Measurements from ENCODE around the gene UBE2I. TPM values are rescaled to one million over a fixed set of nuclear protein-coding genes. Genes with fewer than 3 reads are reported as not detected.

Gene UBE2I
- total and polyA plus RNA-seq, 2 of the 4 experiments (the other 2 are of a cell fraction), result 30.8 to 140 TPM

GRCh38 chr16:1262210-1262845 lies 47.1 kb upstream of the UBE2I start:
- ChIA-PET POLR2A (ENCODE audit: unreplicated experiment) (no interaction called here), CTCF (no interaction called here)
- H2BK20ac ChIP-seq (ENCODE audit: low read depth, low read length), result no peak overlapping the region
- TF ChIP-seq MXI1 (IDR thresholded peaks at IDR 0.05; ENCODE audit: borderline replicate concordance, low read depth, low read length) (no peak), CEBPB (IDR thresholded peaks at IDR 0.05; ENCODE audit: low read depth, low read length) (no peak), RCOR1 (IDR thresholded peaks at IDR 0.05; ENCODE audit: insufficient replicate concordance, low read length) (no peak), POLR2A (IDR thresholded peaks at IDR 0.05; ENCODE audit: low read depth, low read length) (no peak), BHLHE40 (IDR thresholded peaks at IDR 0.05; ENCODE audit: low read depth, low read length) (no peak), MAZ (IDR thresholded peaks at IDR 0.05; ENCODE audit: borderline replicate concordance, low read depth, low read length) (no peak), CTCF (conservative IDR thresholded peaks at IDR 0.05; ENCODE audit: low read depth, low read length) (no peak), NFE2L2 (IDR thresholded peaks at IDR 0.05; ENCODE audit: low read depth, low read length) (no peak), ELK1 (IDR thresholded peaks at IDR 0.05; ENCODE audit: borderline replicate concordance, low read depth, low read length) (no peak), RFX5 (IDR thresholded peaks at IDR 0.05; ENCODE audit: low read depth, low read length) (no peak), CHD1 (IDR thresholded peaks at IDR 0.05; ENCODE audit: low read depth, low read length) (no peak), FOS (IDR thresholded peaks at IDR 0.05; ENCODE audit: low read depth, low read length) (no peak), MAFK (IDR thresholded peaks at IDR 0.05; ENCODE audit: low read depth, low read length) (no peak), RAD21 (IDR thresholded peaks at IDR 0.05; ENCODE audit: low read length) (no peak), SMC3 (IDR thresholded peaks at IDR 0.05; ENCODE audit: low read depth, low read length) (no peak), USF2 (IDR thresholded peaks at IDR 0.05; ENCODE audit: low read depth, low read length) (no peak)
- H3K18ac ChIP-seq (ENCODE audit: low read depth, low read length), result no peak overlapping the region
- H2BK5ac ChIP-seq (ENCODE audit: low read depth, low read length, poor library complexity, severe bottlenecking), result no peak overlapping the region
- H2BK15ac ChIP-seq (ENCODE audit: low read depth, low read length), result no peak overlapping the region
- no peak overlapping the region for H3K4me2 ChIP-seq (ENCODE audit: low read depth, low read length)
- peak overlapping the region; percentile 21 for H2AFZ ChIP-seq (replicated peaks; ENCODE audit: low read length, poor library complexity)
- intact Hi-C loops (cut with micrococcal nuclease) (no loop called here), dilution Hi-C loops (cut with HindIII; ENCODE audit: low sequenced_read_pairs, unreplicated experiment) (no loop called here), in situ Hi-C loops (cut with MboI; ENCODE audit: low sequenced_read_pairs) (no loop called here)
- no peak overlapping the region for H4K8ac ChIP-seq (ENCODE audit: low read depth in 2 of 2, low read length in 2 of 2)
- H3K9me3 ChIP-seq (ENCODE audit: control insufficient read depth, insufficient read depth, low read length), result no peaks in the 10 kb centered on the region
- no TSS peak for BruUV-seq (replicated peaks)
- no peak overlapping the region for H4K91ac ChIP-seq (ENCODE audit: insufficient read depth, low read depth, low read length)
- no peak overlapping the region for H2AK9ac ChIP-seq (replicated peaks; ENCODE audit: low read depth, low read length, poor library complexity)
- H3K9me1 ChIP-seq (ENCODE audit: insufficient read depth, low read length), result peaks cover 4% of the 10 kb centered on the region; the same call in 1 of the 2 replicates
- H3K9ac ChIP-seq (ENCODE audit: low read depth, low read length), result no peak overlapping the region
- no peaks in the 10 kb centered on the region; the same call in 1 of the 2 replicates for H4K20me1 ChIP-seq (ENCODE audit: insufficient read depth, low read length)
- no peak overlapping the region for H3K14ac ChIP-seq (replicated peaks; ENCODE audit: low read depth, low read length)
- H3K4me1 ChIP-seq (ENCODE audit: control insufficient read depth, insufficient read depth, low read length), result no peaks in the 10 kb centered on the region
- peaks cover 43% of the 10 kb centered on the region for H3K27me3 ChIP-seq (ENCODE audit: control insufficient read depth, insufficient read depth, low read length)
- no peaks in the 10 kb centered on the region for H3K36me3 ChIP-seq (ENCODE audit: control insufficient read depth, insufficient read depth, low read length)
- H2BK120ac ChIP-seq (ENCODE audit: low read depth, low read length), result no peak overlapping the region
- H4K5ac ChIP-seq (ENCODE audit: low read depth, low read length), result no peak overlapping the region
- H3K4ac ChIP-seq (ENCODE audit: low read depth, low read length), result no peak overlapping the region
- H3K27ac ChIP-seq (ENCODE audit: insufficient read depth, low read length), result no peak overlapping the region
- 88% methylated on average over 15 of the region's 32 CpGs; no CpG with 5 or more reads in 1 of the 2 experiments for WGBS, 2 experiments (ENCODE audit: extremely low coverage in 2 of 2, insufficient read length in 1 of 2)
- no peak overlapping the region for H3K4me3 ChIP-seq (ENCODE audit: insufficient read depth, low read depth, low read length)
- H3K23ac ChIP-seq (ENCODE audit: low read depth, low read length), result no peak overlapping the region
- no peak overlapping the region for H3K56ac ChIP-seq (ENCODE audit: extremely low read depth, insufficient read depth, low read length)
- no peak overlapping the region for H2AK5ac ChIP-seq (ENCODE audit: low read depth, low read length)
- ATAC-seq (ENCODE audit: low read depth) (no peak), DNase-seq (no peak)
- no peaks in the 10 kb centered on the region for H3K79me1 ChIP-seq (ENCODE audit: low read depth in 1 of 2, low read length in 2 of 2)
